ENCODE data around the gene MOB1A. TPM values are rescaled to one million over a fixed set of nuclear protein-coding genes. Genes with fewer than 3 reads are reported as not detected.
"Not testable (repeated sequence)": the region's sequence is repeated elsewhere in the genome, so short reads cannot be mapped to it uniquely, and the experiment has no call there.

MOB1A gene
- total RNA-seq, 1 donor from 2014 or later: 51.8 TPM

- FAIRE-seq (no peak), DNase-seq (ENCODE audit: low spot score in 2 of 2) (no peak)
These were observed 20.6 kb upstream of the MOB1A start for GRCh38 chr2:74199275-74199701.

- DNase-seq (ENCODE audit: low spot score in 2 of 2) (peak; percentile 81 to 86), FAIRE-seq (no peak)
These were observed 20.0 kb upstream of the MOB1A start, which contains the start of gene MTHFD2 for GRCh38 chr2:74198461-74199274. Gene MTHFD2 (plus strand): TSS chr2:74198615. CDS start chr2:74198642, 27 bp downstream.

- no peak for DNase-seq (ENCODE audit: low spot score in 2 of 2)
These were observed 19.4 kb upstream of the MOB1A start for GRCh38 chr2:74198023-74198460.

DNA sequence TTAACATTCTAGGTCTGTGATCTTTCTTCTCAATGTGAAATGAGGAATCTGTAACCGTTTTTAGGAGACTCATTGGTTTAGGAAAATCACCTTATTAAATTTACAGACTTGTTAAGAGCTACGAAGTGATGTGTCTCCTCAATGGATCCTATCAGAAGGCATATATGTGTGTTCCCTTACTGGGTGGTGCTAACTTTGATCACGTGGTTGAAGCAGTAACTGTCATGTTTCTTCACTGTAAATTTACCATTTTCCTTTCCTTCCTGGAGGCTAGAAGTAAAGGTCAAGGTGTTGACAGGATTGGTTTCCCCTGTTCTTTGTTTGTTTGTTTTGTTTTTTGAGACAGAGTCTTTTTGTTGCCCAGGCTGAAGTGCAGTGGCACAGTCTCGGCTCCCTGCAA, 18.4 kb upstream of the MOB1A start:
- DNase-seq (ENCODE audit: low spot score in 2 of 2) (no peak), FAIRE-seq (no peak)

More at GRCh38 chr2:74198023-74198460, 19.4 kb upstream of the MOB1A start:
- no peak for FAIRE-seq

GRCh38 chr2:74194799-74195198, 16.1 kb upstream of the MOB1A start:
- FAIRE-seq (no peak), DNase-seq (ENCODE audit: low spot score in 2 of 2) (no peak)

- no peak for DNase-seq (ENCODE audit: low spot score in 2 of 2)
- FAIRE-seq: no peak
These were observed 13.1 kb upstream of the MOB1A start for GRCh38 chr2:74191596-74192380.

DNA sequence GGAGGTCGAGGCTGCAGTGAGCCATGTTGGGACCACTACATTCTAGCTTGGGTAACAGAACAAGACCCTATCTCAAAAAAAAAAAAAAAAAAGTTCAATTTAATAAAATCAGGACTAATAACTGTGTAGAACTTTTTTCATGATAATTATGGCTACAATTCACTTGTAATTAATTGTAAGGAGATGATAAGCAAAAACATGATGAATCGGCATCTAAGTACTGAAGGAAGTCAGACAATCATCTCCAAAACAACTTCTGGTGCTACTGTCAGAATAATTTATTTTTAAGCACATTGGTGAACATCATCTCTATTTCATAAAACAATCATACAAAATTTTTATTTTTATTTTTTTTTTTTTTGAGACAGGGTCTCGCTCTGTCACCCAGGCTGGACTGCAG, 10.0 kb upstream of the MOB1A start:
- DNase-seq (ENCODE audit: low spot score in 2 of 2) (no peak), FAIRE-seq (no peak)

DNA sequence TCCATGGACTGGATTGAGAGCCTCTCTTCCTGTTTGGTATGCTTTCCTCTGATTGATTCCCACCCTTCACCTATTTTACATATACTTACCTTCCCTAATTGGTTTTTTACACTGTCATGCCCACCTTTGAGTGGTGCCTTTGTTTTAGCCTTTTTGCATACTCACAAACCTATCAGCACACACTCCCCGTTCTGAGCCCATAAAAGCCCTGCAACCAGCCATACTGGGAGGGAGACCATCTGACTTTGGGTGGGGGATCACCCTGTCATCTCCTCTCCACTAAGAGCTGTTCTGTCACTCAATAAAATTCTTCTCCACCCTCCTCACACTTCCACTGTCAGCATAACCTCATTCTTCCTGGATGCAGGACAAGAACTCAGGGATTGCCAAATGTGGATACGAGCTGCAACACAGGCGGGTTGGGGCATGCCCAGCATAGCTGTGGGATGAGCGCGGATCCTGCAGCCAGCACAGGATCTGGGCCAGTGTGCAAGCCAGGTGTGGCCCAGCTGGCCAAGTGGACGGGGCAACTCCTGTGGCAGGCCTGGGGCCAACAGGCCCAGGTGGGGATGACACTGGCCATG, 9.4 kb upstream of the MOB1A start:
- FAIRE-seq: no peak
- no peak for DNase-seq (ENCODE audit: low spot score in 2 of 2)

DNA sequence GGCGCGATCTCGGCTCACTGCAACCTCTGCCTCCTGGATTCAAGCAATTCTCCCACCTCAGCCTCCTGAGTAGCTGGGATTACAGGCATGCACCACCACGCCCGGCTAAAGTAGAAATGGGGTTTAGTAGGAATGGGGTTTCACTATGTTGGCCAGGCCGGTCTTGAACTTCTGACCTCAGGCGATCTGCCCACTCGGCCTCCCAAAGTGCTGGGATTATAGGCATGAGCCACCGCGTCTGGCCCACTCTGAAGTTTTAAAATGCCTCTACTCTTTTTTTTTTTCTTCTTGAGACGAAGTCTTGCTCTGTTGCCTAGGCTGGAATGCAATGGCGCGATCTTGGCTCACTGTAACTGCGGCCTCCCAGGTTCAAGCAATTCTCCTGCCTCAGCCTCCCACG, 8.0 kb upstream of the MOB1A start:
- DNase-seq (ENCODE audit: low spot score in 2 of 2); FAIRE-seq: not testable (repeated sequence)

DNA sequence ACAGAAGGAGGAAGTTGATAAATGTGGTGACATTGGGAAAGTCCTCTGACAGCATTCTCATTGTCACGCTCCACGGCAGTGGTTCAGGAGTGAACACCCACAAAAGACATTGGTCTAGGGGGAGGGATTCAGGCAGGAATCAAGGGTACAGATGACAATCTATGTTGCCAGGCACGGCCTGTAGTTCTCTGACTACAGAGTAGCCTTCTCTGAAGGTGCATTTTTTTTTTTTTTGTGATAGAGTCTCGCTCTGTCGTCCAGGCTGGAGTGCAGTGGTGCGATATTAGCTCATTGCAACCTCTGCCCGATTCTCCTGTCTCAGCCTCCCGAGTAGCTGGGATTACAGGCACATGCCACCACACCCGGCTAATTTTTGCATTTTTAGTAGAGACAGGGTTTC, 7.4 kb upstream of the MOB1A start:
- no peak for FAIRE-seq
- DNase-seq (ENCODE audit: low spot score in 2 of 2): no peak

- FAIRE-seq (no peak), DNase-seq (ENCODE audit: low spot score in 2 of 2) (no peak)
These were observed 5.2 kb upstream of the MOB1A start for GRCh38 chr2:74183878-74184277.

GRCh38 chr2:74181739-74182138, 3.1 kb upstream of the MOB1A start:
- FAIRE-seq (no peak), DNase-seq (ENCODE audit: low spot score in 2 of 2) (no peak)

GRCh38 chr2:74179063-74179865, 585 bp upstream of the MOB1A start:
- FAIRE-seq: no peak
- DNase-seq (ENCODE audit: low spot score in 2 of 2): no peak

- DNase-seq (ENCODE audit: low spot score in 2 of 2): no peak
- no peak for FAIRE-seq
These were observed 983 bp downstream of the MOB1A start for GRCh38 chr2:74177696-74178095.

DNA sequence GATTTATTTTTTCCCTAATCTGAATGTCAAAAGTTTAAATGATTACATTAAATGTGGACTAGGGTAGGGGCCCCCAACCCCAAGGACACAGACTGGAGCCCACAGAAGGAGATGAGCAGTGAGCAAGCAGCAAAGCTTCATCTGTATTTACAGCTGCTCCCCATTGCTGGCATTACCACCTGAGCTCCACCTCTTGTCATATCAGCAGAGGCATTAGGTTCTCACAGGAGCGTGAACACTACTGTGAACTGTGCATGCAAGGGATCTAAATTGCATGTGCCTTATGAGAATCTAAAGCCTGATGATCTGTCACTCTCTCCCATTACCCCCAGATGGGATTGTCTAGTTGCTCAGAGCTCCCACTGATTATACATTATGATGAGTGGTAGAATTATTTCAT, 3.8 kb downstream of the MOB1A start:
- DNase-seq (ENCODE audit: low spot score in 2 of 2) (no peak), FAIRE-seq (no peak)

GRCh38 chr2:74168739-74169138, 9.9 kb downstream of the MOB1A start:
- DNase-seq (ENCODE audit: low spot score in 2 of 2) (no peak), FAIRE-seq (no peak)

DNA sequence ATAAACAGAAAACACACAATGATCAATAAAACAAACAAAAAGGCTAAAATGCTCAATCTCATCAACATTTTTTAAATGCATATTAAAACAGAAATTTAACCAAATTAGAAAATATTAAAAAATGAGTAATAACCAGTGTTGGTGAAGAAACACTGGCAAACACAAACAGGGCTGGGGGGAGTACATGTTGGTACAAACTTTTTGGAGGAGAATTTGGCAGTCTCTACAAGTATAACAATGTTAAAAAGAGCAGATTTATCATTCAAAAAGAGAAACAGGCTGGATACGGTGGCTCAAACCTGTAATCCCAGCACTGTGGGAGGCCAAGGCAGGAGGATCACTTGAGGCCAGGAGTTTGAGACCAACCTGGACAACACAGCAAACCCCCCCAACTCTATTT, 13.9 kb downstream of the MOB1A start:
- DNase-seq (ENCODE audit: low spot score in 2 of 2): no peak
- no peak for FAIRE-seq

DNA sequence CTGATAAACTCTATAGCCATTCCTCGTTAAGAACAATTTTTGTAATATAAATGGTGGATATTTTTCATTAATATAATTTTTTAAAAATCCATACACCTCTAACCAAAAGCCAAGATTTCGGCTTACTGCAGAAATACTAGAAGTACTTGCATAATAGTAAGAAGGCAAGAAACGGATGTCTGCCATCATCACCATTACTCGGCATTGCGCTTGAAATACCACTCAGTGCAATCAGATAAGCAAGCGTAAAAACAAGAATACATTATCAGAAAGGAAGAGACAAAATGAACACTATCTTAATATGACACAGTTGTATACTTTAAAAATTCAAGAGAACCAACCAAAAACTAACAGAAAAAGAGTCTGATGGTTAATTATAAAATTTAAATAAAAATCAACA, 15.7 kb downstream of the MOB1A start:
- no peak for DNase-seq (ENCODE audit: low spot score in 2 of 2)

GRCh38 chr2:74155830-74156229, 22.8 kb downstream of the MOB1A start:
- DNase-seq (ENCODE audit: low spot score in 2 of 2) (no peak), FAIRE-seq (peak; percentile 3)

More for the DNA sequence above, 15.7 kb downstream of the MOB1A start:
- no peak for FAIRE-seq

DNA sequence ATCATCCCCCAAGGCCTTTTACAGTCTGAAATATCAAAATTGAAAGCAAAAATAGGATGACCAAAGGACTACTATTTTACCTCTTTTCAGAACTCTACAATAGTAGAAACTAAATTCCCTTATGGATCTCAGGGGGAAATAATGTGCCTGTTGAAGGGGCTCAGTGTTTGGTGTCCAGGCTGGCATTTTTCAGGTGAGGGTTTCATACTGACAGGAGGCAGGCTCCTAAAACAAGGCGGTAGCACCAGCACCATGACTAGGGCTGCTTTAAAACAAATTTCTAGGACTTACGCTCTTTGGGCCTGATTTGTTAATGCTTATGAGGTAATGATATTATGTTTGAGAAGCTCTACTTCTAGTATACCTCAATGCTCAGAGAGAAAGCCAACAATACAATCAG, 25.7 kb downstream of the MOB1A start:
- DNase-seq (ENCODE audit: low spot score in 2 of 2) (no peak), FAIRE-seq (no peak)
